Measurements from ENCODE around the gene ATP6V1C2.

- TF ChIP-seq CTCF (IDR thresholded peaks at IDR 0.05), result peak; percentile 94 to 98 (median 95)
- TF ChIP-seq POLR2A (IDR thresholded peaks at IDR 0.05), result no peak
These were observed 110.9 kb downstream of the ATP6V1C2 start for GRCh38 chr2:10832203-10832936.
